Measurements from ENCODE around the gene MDP1. TPM values are rescaled to one million over a fixed set of nuclear protein-coding genes. Genes with fewer than 3 reads are reported as not detected.

The MDP1 gene
- total and polyA plus RNA-seq, 2 of the 8 experiments (the other 6 are each of a cell fraction or from before 2014, with no cell fraction given), result 17.7 to 32.2 TPM

DNA sequence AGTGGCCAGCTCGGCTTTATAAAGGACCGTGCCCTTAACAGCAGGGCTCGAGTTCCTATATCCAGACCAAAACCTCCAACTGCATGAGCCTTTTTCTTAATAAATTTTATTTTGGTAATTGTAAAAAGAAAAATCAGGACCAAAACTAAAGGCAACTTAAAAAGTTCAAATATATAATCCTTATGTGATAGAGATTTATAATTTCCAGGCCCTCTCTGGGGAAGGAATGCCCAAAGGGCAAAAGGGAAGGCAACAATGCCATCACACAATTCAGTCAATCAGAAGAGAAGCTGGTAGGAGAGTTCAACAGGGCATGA lies 26.8 kb downstream of the MDP1 start (continued):
- TF ChIP-seq POLR2A (IDR thresholded peaks at IDR 0.05; ENCODE audit: control extremely low read depth in 1 of 2, low read depth in 2 of 2, low read length in 2 of 2), result no peak
- TF ChIP-seq CBX8 (IDR thresholded peaks at IDR 0.05; ENCODE audit: borderline replicate concordance, low read depth, low read length), result no peak

Data from H1 (cell line).